ENCODE measurements around the gene ATRIP.
"Not testable (repeated sequence)": the region's sequence is repeated elsewhere in the genome, so short reads cannot be mapped to it uniquely, and the experiment has no call there.

ATRIP gene

GRCh38 chr3:48468329-48468731 lies 21.8 kb downstream of the ATRIP start:
- no peak for DNase-seq (ENCODE audit: low read depth, low spot score)

- no peak for DNase-seq (ENCODE audit: low read depth, low spot score)
These were observed 22.7 kb downstream of the ATRIP start for GRCh38 chr3:48469046-48469915.

GRCh38 chr3:48470286-48470685 lies 23.7 kb downstream of the ATRIP start:
- no peak for DNase-seq (ENCODE audit: low read depth, low spot score)

GRCh38 chr3:48472673-48472922 lies 26.1 kb downstream of the ATRIP start:
- no peak for DNase-seq (ENCODE audit: low read depth, low spot score)

GRCh38 chr3:48472923-48473616 lies 26.5 kb downstream of the ATRIP start:
- DNase-seq (ENCODE audit: low read depth, low spot score) = peak; percentile 88

GRCh38 chr3:48473617-48473952 lies 27.0 kb downstream of the ATRIP start:
- no peak for DNase-seq (ENCODE audit: low read depth, low spot score)

- not testable (repeated sequence) for DNase-seq (ENCODE audit: low read depth, low spot score)
These were observed 27.5 kb downstream of the ATRIP start for GRCh38 chr3:48474031-48474430.

- no peak for DNase-seq (ENCODE audit: low read depth, low spot score)
These were observed 28.1 kb downstream of the ATRIP start for GRCh38 chr3:48474619-48475018.

- DNase-seq (ENCODE audit: low read depth, low spot score) = no peak
These were observed 28.7 kb downstream of the ATRIP start for GRCh38 chr3:48475188-48475587.

- no peak for DNase-seq (ENCODE audit: low read depth, low spot score)
These were observed 30.0 kb downstream of the ATRIP start for GRCh38 chr3:48476426-48477053.

GRCh38 chr3:48477959-48478520 lies 31.5 kb downstream of the ATRIP start:
- DNase-seq (ENCODE audit: low read depth, low spot score) = no peak

GRCh38 chr3:48478626-48479555 lies 32.4 kb downstream of the ATRIP start:
- DNase-seq (ENCODE audit: low read depth, low spot score) = no peak

GRCh38 chr3:48480891-48481290 lies 34.4 kb downstream of the ATRIP start:
- not testable (repeated sequence) for DNase-seq (ENCODE audit: low read depth, low spot score)

GRCh38 chr3:48482822-48483221 lies 36.3 kb downstream of the ATRIP start:
- not testable (repeated sequence) for DNase-seq (ENCODE audit: low read depth, low spot score)

- no peak for DNase-seq (ENCODE audit: low read depth, low spot score)
These were observed 40.4 kb downstream of the ATRIP start for GRCh38 chr3:48486952-48487351.

- no peak for DNase-seq (ENCODE audit: low read depth, low spot score)
These were observed 46.1 kb downstream of the ATRIP start for GRCh38 chr3:48492461-48493202.

GRCh38 chr3:48493203-48493501 lies 46.6 kb downstream of the ATRIP start:
- DNase-seq (ENCODE audit: low read depth, low spot score) = no peak

- DNase-seq (ENCODE audit: low read depth, low spot score) = no peak
These were observed 54.1 kb downstream of the ATRIP start for GRCh38 chr3:48500656-48501055.

GRCh38 chr3:48501196-48501595 lies 54.7 kb downstream of the ATRIP start:
- DNase-seq (ENCODE audit: low read depth, low spot score) = no peak

- DNase-seq (ENCODE audit: low read depth, low spot score) = no peak
These were observed 55.6 kb downstream of the ATRIP start for GRCh38 chr3:48502121-48502520.

GRCh38 chr3:48502728-48503168 lies 56.2 kb downstream of the ATRIP start:
- DNase-seq (ENCODE audit: low read depth, low spot score) = no peak

All from activated CD4-positive, CD25-positive, alpha-beta regulatory T cell treated with anti-CD3 and anti-CD28 coated beads, Interleukin-2, amount 50 U/mL, for 16 hours (primary cell).